HG03103 (cell line): ENCODE results near the gene CCDC112.

Experiments
- ATAC-seq: cut with Tn5 transposase; IDR thresholded peaks from one replicate; pipeline ENCODE4 v1.9.1; 2021; ENCODE audit warnings: low read depth; ENCODE audit not compliant: unreplicated experiment

CCDC112 gene

DNA sequence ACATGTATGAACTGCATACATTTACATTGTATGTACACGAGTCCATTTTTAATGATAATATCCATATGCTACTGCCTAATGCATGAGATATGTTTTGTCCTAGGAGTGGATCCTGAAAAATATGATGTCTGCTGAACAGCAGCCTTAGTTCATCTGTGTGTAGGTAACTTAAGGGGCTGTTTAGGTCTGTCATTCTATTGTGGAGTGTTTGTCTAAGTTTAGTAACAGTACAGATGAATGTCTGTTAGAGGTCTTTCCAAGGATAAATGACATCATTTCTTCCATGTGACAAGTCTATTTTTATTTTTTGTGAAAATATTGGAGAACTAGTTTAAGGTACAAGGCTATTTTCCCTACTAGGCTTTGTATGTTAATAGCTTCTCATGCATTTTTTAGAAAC lies 22.6 kb upstream of the CCDC112 start:
- no peak for ATAC-seq

DNA sequence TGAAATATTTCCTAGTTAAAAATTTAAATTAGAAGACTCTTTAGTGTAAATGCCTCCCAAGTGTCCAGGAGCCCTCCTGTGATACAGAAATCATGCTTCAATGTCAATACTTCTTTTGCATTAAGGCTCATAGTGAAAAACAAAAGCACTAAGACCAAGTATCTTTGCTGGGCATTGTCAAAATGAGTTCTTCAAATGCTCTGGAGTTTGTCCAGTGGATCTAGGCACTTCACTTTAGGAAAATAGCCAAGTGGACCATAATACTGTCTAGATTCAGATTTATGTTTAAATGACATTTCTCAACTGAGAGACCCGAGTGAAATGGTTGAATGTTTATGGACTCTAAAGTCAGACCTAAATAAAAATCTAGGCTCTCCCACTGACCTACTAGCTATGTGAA lies 21.3 kb upstream of the CCDC112 start:
- no peak for ATAC-seq

DNA sequence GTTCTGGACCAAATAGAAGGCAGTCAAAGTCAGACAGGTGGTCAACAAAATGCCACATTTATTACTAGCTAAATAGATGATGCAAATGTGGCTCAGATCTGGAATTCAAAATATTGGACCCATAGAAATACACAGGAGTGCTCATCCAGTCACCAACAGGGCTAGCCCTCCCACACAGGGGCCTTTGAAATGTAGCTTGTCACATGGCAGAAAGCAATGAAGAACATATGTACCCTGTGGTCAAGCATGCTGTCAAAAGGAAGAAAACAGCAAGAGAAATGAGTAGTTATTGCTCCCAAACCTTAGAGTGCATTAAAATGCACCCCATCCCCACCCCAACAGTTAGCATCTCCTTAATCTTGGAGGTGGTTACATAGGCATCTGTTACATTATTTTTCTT lies 20.9 kb upstream of the CCDC112 start:
- ATAC-seq: no peak

DNA sequence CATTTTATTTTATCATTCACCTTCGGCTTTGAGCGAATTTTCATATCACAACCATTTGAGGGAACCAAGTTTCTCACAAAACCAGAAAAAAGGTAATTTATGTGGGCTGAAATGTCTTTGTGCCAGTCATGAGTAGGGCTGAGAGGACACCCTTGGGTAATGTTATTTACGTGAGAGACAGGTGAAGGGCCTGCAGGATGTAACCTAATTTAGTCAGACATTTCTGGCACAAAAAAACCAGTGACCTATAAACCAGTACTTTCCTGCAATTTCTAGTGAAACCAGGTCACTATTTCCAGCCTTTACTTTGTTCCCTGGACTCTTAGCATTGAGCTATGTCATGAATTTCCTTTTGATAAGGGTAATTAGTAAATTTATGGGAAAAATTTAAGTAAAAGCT lies 17.2 kb upstream of the CCDC112 start:
- no peak for ATAC-seq

DNA sequence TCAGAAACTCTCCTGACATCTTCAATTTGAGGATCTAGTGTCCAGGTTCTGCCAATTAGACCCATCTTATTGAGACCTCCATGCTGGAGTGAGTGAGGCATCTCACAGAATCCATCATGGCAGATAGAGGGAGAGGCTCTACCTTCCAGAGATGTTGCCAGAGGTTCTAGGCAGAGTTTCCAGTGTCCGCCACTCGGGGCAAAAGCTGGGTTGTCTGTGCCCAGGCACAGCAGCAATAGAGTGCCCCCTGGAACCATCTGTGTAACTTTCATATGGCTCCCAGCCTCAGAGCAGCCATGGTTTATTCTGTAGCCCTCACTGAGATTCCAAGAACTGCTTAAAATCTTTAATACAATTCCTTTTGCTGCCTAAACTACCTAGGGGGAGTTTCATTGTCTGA lies 16.6 kb upstream of the CCDC112 start:
- no peak for ATAC-seq

DNA sequence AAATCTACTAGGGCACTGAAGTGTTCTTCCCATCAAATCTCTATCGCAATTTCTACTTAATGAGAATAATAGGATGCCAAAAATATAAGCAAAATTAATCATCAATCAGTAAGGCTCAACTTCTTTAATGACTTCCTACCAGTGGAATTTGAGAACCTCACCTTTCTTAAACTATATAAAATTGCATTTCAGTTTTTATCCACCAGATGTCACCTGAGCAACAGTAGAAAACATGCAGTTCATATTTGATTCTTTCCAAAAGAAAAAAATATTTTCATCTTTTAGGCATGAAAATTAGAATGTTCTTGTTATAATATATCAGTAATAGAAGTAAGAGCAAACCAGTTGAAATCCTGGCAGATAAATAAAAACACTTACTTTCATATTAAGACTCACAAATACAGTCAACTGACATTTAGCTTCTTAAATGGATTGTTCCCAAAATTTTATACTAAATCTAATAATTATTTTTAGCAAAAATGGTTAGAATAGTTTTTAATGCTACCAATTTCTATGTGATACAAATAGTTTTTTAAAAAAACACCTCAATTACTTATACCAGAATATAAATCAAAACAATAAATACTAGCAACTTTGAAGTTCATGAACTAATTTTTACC lies 13.4 kb upstream of the CCDC112 start:
- ATAC-seq: no peak

DNA sequence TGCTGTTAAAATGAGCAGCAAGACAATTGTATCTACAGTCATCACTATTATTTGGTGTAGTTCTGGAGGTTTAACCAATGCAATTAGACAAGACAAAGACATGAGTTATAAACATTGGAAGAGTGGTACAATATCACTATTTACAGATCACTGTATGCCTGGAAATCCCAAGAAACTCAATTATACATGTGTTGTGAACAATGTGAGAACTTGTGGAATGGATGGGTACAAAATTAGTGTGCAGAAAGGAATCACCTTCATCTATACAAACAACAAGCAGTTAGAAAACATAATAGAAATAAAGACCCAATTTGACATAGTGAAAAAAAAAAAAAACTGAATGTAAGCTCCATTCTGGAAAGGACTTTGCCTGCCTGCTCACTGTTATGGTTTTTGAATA lies 12.4 kb upstream of the CCDC112 start:
- ATAC-seq: no peak

DNA sequence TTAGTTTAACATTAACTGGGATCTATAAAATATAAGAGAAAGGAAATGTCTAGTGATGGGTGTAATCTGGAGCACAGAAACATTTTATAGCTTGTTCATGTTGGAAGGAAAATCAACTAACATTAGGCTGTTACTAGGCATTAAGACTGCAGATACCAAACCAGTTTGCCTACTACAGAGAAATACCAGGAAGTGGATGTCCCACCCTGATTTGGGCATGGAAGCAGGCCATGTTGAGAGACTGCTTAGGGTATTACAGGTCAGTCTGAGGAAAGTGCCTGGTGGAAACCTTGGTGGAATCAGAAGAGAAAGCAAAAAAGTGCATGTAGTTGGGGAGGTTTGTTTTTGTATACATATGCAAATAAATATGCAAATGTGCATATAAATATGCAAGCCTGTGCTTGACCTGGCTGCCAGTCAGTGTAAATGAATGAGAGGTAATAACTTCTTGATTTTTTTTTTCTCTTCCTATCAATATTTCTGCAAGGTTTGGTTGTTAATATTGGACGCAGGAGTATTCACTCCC lies 9.6 kb upstream of the CCDC112 start:
- ATAC-seq: no peak

DNA sequence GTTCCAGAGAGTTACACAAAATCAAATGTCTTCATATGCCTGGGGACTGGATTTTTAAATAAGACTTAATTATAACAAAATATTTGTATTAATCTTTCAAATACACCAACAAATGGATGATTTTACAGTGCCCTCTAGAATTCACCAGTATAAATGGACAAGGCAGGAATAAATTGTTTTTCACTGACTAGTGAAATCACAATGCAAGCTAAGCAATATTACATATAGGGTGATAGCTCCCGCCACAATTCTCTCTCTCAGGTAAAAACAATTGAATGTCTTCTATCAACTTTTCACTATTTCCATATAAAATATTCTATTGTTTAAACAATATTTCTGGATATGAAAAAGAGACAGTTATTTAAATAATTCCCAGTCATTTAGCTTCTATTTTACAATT lies 8.0 kb upstream of the CCDC112 start:
- no peak for ATAC-seq

DNA sequence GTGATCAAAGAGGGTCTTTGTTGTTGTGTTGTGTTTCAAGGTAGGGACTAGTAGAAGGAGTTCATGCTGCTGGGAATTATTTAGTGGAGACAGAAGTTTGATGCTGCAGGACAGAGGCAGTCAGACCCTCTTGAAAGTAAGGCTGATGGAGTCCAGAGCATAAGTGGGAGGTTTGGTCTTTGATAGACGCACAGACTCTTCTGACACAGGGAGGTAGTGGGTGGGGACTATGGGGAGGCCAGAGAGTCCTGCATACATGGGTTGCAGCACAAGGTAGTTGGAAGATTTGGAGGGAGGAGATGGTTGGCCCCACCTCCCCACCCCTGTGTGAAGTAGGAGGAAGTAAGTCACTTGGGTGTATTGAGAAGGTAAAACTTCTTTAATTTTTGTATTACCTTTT lies 2.4 kb upstream of the CCDC112 start:
- ATAC-seq: no peak

DNA sequence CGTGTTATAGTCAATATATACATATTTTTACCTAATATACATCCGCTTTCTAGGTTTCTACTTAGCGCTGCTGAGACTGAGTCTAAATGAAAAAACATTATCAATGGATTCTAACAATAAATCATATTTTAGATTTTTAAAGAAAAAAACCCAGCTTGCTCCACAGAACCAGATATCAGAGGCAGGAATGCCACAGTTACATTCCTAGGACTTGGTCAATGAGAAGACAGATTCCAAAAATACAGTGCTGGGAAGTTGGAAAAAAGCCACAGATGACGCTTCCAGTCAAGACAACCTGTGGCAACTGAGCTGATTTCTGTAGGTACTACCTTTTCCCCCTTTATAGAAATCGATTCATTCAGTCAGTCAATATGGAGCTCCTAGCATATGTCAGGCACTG lies 577 bp upstream of the CCDC112 start:
- no peak for ATAC-seq

DNA sequence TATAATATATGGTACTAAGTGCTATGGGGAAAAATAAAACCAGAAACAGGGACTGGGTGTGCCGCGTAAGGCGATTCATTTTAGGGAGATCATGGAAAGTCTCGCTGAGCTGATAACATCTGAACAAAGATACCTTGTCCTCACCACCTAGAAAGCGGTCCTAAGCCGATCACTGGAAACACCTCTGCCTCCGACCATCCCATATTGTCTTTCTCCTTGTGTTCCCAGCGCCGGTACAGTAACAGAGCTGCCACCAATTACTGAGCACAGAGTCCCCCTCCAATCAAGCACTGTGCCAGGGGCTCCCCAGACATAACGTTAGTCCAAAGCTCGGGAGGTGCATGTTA lies 704 bp downstream of the CCDC112 start:
- ATAC-seq: peak; percentile 10

DNA sequence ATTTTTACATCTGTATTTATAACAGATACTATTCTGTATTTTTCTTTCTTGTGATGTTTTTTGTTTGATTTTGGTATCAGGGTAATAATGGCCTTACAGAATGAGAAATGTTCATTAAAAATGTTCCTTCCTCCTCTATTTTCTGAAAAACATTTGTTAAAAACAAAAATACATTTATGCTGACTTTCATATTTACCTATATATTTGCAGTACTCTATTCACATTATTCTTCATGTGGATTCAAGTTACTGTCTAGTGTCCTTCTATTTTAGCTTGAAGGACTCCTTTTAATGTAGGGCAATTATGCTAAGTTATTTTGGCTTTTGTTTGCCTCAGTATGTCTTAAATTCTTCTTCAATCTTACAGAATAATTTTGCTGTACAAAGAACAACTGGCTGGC lies 5.1 kb downstream of the CCDC112 start:
- ATAC-seq: no peak

DNA sequence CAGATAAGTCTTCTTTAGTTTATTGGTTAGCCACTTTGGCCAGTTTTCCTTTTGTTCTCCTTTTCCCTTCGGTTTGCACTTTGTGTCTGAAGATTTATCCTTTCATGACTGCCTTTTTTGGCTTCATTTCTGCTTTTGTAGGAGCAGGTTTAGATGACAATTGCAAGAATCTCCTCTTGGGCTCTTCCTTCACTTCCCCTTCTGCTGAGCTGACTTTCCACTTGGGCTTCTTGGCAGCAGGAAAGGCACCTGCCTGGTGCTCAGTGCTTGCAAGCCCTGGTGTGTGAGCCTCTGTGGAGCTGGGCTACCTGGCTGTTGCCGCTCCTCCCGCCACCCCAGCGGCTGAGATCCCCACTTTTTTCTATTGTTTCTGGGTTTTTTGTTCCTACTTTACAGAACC lies 7.3 kb downstream of the CCDC112 start:
- ATAC-seq: no peak

DNA sequence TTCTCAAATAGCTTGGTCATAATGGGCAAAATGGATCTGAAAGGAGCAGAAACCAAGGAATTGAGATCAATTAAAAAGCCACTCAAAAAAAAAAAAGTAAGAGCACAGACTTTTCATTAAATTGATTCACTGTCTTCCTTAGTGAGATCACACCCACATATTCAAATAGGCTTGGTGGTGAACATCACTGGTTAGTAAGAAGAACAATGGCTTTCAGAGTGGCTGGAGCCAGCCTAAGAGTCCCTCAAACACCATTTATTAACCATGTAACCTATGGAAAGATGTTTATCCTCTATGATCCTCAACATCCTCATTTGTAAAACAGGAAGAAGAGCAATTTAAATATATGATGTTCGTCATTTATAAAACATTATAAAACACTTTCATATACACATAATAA lies 12.4 kb downstream of the CCDC112 start:
- no peak for ATAC-seq

DNA sequence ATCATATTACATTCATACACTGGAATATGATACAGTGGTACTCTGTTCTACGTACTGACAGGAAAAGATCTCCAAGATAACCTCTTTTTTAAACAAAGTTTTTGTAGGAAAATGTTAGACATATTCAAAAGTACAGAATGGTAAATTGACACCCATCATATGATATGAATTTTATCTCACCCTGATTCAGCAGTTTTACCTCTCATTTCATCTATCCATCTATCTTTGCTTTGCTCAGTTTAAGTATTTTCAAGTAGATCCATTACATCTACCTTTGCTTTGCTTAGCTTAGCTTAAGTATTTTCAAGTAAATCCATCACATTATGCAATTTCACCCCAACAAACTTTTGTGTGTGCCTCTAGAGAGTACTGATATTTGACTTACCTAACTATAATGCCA lies 14.3 kb downstream of the CCDC112 start:
- no peak for ATAC-seq

DNA sequence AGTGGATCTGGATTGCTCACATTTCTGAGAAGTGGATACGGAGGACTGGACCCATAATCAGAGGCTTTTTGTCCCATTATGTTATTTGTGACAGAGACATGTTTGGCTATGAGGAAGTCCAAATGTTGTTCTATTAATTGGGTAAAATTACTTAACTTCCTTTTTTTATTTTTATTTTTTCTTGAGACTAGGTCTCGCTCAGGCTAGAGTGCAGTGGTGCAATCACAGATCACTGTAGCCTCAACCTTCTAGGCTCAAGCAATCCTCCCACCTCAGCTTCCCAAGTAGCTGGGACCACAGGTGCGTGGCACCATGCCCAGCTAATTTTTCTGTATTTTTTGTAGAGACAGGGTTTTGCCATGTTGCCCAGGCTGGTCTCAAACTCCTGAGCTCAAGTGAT lies 21.9 kb downstream of the CCDC112 start:
- ATAC-seq: no peak

DNA sequence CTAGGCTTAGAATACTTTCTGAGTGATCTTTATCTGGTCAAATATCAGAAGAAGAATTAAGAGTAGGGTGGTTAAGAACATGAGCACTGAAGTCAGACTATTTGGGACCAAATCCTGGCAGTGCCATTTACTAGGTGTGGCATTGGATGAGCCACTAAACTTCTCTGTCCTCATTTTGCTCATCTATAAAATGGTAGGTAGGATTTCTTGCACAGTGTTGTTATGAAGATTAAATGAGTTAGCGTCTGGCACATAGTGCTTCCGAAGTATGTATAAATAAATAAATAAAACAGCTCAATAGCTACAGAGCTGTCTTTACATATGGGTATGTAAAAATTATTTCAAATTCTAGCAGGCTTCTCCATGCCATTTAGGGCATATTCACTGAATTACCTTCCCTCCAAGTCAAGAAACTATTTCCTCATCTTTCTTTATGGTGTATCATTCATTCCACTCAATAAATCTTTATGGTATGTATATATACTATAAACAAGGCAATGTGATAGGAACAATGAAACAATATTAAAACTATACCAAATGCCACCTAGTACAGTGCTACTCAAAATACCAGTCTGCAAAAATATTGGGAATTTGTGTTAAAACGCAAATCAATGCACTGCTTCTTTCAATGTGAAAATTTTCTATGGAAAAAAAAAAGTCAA lies 24.0 kb downstream of the CCDC112 start:
- ATAC-seq: no peak

DNA sequence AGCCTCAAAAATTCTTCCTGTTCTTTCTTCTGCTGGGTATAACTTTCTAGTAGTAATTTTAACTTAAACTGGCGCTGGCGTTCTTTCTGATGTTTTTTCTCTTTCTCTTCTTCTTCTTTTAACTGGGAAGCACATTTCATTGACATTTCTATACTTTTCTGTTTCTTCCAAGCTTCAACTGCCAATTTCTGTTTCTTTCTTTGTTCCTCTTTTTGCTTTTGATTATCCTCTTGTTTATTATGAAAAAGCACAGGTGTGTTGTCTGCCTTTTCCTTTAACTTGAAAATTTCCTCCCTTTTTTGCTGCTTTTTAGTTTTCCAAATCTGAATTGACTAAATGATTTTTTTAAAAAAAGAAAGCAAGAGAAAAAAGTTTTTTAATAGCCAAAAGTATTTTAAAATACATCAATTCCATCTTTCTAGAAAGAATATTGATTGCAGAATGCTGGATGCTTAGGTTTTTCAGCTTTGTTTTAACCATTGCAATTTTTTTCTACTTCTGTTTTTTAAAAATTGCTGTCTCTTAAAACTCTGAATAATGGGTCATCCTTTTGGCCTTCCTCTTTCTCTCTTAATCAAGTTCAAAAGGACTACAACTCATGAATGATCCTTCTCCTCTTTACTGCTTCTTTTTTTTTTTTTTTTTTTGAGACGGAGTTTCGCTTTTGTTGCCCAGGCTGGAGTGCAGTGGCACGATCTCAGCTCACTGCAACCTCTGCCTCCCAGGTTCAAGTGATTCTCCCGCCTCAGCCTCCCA lies 25.0 kb downstream of the CCDC112 start:
- ATAC-seq: no peak

DNA sequence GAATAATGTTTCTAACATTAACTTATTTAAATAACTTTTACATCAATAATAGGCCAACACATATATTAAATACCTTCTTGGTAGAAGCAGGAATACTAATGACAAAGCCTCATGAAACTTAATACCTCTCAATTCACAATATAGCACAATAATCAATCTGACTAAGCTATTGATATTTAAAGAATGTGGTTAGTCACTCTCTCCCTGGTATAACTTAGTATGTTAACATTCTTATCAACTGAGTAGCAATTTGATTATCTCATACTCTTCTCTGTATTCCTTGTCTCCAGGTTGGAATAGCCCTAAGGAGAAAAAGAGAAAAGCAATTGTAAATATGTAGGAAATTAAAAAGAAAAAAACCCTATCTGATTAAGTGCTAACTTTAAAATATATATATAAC lies 28.8 kb downstream of the CCDC112 start:
- no peak for ATAC-seq

DNA sequence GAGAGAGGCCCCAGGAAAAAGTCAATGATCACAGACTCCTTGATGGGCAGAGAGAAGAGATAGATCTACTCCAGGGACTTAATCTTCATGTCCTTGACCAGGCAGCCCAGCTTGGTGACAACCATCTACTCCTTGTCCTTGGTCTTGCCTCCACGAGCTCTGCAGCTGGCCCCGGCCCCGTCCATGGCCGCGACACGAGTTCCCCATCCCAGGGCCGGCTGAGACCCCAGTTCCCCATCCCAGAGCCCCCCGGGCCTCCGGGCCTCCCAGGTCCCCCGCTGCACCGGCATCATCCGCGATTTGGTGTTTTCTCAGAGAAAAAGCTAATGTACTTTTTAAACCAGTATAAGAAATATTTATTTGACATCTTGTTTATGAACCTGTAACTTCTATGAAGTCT lies 31.2 kb downstream of the CCDC112 start:
- ATAC-seq: no peak

DNA sequence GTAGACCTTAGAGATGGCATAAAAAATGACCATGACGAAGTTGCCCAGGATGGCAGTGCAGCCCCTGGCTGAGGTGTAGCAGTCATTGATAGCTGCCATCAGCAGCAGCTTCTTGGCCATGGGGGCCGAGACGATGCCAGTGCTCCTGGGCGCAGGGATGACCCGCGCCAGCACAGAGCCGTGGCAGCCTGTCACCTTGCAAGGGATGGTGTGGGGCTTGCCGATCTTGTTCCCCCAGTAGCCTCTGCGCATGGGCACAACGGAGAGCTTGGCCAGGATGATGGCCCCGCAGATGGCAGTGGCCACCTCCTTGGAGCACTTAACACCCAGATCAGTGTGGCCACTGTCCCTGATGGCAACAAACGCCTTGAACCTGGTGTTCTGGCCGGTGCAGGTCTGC lies 31.7 kb downstream of the CCDC112 start:
- no peak for ATAC-seq
